Type B pancreatic cell (in vitro differentiated cells): Measurements from ENCODE around the gene RUVBL1. TPM values are rescaled to one million over a fixed set of nuclear protein-coding genes. Genes with fewer than 3 reads are reported as not detected.

Experiments used
- DNase-seq: peaks from one replicate; pipeline ENCODE4 v3.0.0; 2021; ENCODE audit warnings: mixed read lengths; ENCODE audit not compliant: unreplicated experiment; ENCODE audit errors: extremely low spot score
- H3K27ac Mint-ChIP-seq: 2 replicates; pipeline ENCODE4 v1.8.0; 2021; ENCODE audit warnings: mild to moderate bottlenecking, mixed read lengths
- H3K27me3 Mint-ChIP-seq: 2 replicates; pipeline ENCODE4 v1.8.0; 2021; ENCODE audit warnings: mixed read lengths
- H3K36me3 Mint-ChIP-seq: 2 replicates; pipeline ENCODE4 v1.8.0; 2021; ENCODE audit warnings: mixed read lengths
- H3K4me1 Mint-ChIP-seq: one replicate; pipeline ENCODE4 v1.8.0; 2021; ENCODE audit warnings: mixed read lengths; ENCODE audit not compliant: unreplicated experiment
- H3K4me3 Mint-ChIP-seq: 2 replicates; pipeline ENCODE4 v1.8.0; 2021; ENCODE audit warnings: mild to moderate bottlenecking, mixed read lengths
- H3K9me3 Mint-ChIP-seq: 2 replicates; pipeline ENCODE4 v1.8.0; 2021; ENCODE audit warnings: mixed read lengths
- CTCF ChIP-seq: fragments of 200-600 bp; sonication (generic); conservative IDR thresholded peaks from 2 replicates; pipeline ENCODE4 v1.5.0; 2021; ENCODE audit warnings: antibody characterized with exemption, mild to moderate bottlenecking
- total RNA-seq: library from RNA; stranded (reverse); gene quantifications from 2 replicates; pipeline ENCODE4 v1.2.1, GENCODE V29; 2021; ENCODE audit warnings: low replicate concordance

The RUVBL1 gene
- total RNA-seq, 1 donor from 2014 or later, result 61.1 TPM

GRCh38 chr3:128052595-128053351 lies 70.8 kb downstream of the RUVBL1 start:
- Mint-ChIP-seq H3K27me3 (peaks cover 8% of the 10 kb centered on the region), H3K36me3 (peaks cover 21% of the 10 kb centered on the region), H3K27ac (peak overlapping the region; percentile 96), H3K4me3 (peak overlapping the region; percentile 93), H3K4me1 (peaks cover 34% of the 10 kb centered on the region), H3K9me3 (no peaks in the 10 kb centered on the region)
- no peak for TF ChIP-seq CTCF
- DNase-seq, result no peak

DNA sequence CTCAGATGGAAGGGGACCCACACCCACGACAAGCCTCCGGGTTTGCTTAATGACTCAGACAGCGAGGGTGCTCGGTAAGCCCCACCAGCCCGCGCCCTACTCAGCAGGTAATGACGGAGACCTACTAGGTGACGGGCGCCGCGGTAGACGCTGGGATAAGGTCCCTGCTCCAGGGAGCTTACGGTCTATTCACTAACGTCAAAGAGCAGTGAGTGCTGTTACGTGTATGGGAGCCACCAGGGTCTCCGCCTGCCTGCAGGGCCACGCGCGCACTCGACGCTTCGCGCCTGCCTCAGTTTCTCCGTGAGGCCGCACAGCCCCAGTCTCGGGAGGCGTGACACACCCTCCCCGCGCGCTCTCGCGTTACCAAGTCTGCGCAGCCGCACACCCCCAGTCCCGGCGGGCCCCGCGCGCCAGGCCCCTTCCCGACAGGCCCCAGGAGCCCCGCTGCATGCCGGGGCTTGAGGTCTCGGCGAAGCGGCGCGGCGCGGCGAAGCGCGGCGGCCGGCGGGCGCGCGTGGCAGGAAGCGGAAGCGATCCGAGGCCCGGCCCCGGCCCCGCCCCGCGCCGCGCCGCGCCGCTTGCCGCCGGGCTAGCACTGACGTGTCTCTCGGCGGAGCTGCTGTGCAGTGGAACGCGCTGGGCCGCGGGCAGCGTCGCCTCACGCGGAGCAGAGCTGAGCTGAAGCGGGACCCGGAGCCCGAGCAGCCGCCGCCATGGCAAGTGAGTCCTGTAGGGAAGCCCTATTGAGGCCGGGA lies 71.6 kb downstream of the RUVBL1 start, which contains the start of gene SEC61A1:
Gene SEC61A1 (plus strand): TSS at position 601 of the 758 bp plus-strand sequence. CDS start 116 bp downstream, at position 717.
- peak; percentile 97 for DNase-seq
- peaks cover 21% of the 10 kb centered on the region for H3K36me3 Mint-ChIP-seq
- H3K4me1 Mint-ChIP-seq, result peaks cover 34% of the 10 kb centered on the region
- TF ChIP-seq CTCF, result no peak
- peak within 1 kb of the TSS; percentile 96 for H3K27ac Mint-ChIP-seq
- H3K4me3 Mint-ChIP-seq, result peak within 1 kb of the TSS; percentile 96
- peaks cover 9% of the 10 kb centered on the region for H3K27me3 Mint-ChIP-seq
- H3K9me3 Mint-ChIP-seq, result no peaks in the 10 kb centered on the region

DNA sequence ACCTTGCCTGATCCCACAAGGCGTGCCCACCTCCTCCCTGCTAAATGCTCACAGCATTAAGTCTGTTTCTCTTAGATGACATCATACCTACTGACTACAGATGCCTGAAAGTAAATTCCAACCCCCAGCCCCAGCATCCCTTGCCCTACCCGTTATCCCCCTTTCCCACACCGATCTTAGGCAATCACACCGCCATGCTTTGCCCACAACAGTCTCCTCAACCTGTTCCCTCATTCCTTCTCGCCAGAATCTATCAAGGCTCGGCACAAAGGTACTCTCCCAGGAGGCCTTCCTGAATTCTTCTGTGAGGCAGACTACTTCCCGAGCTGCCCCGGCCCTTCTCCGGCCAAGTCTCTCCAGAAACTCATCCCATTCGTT lies 72.2 kb downstream of the RUVBL1 start:
- TF ChIP-seq CTCF, result no peak
- peaks cover 13% of the 10 kb centered on the region for H3K27me3 Mint-ChIP-seq
- DNase-seq, result no peak
- H3K27ac Mint-ChIP-seq, result peak overlapping the region; percentile 96
- peaks cover 21% of the 10 kb centered on the region for H3K36me3 Mint-ChIP-seq
- no peaks in the 10 kb centered on the region for H3K9me3 Mint-ChIP-seq
- H3K4me3 Mint-ChIP-seq, result peak overlapping the region; percentile 96
- H3K4me1 Mint-ChIP-seq, result peaks cover 34% of the 10 kb centered on the region

- no peak overlapping the region for H3K27ac Mint-ChIP-seq
- TF ChIP-seq CTCF, result no peak
- H3K9me3 Mint-ChIP-seq, result no peaks in the 10 kb centered on the region
- H3K4me3 Mint-ChIP-seq, result no peak overlapping the region
- no peak for DNase-seq
- peaks cover 34% of the 10 kb centered on the region for H3K4me1 Mint-ChIP-seq
- H3K27me3 Mint-ChIP-seq, result peaks cover 20% of the 10 kb centered on the region
- H3K36me3 Mint-ChIP-seq, result peaks cover 19% of the 10 kb centered on the region
Observed at GRCh38 chr3:128050597-128050996, 73.0 kb downstream of the RUVBL1 start.

- DNase-seq, result no peak
- Mint-ChIP-seq H3K9me3 (no peaks in the 10 kb centered on the region), H3K27ac (no peak overlapping the region), H3K36me3 (no peaks in the 10 kb centered on the region), H3K27me3 (peaks cover 42% of the 10 kb centered on the region), H3K4me1 (no peaks in the 10 kb centered on the region), H3K4me3 (no peak overlapping the region)
- no peak for TF ChIP-seq CTCF
Observed at GRCh38 chr3:128041344-128041743, 82.3 kb downstream of the RUVBL1 start.
